Suprapubic skin (tissue), 4 donors: ENCODE data around the gene ALG6. TPM values are rescaled to one million over a fixed set of nuclear protein-coding genes. Genes with fewer than 3 reads are reported as not detected.

Experiments
- DNase-seq, 2 donors: peaks; one replicate each; pipeline ENCODE4 v3.0.0-alpha.2; 2019; ENCODE audit warnings: low spot score in 2 of 2
- H3K27ac ChIP-seq: fragments of 200-600 bp; sonication (generic); one replicate; pipeline ENCODE4 v1.5.1; 2019
- H3K27me3 ChIP-seq: fragments of 200-600 bp; sonication (generic); one replicate; pipeline ENCODE4 v1.5.1; 2019
- H3K36me3 ChIP-seq: fragments of 200-600 bp; sonication (generic); one replicate; pipeline ENCODE4 v1.5.1; 2019
- H3K4me1 ChIP-seq: fragments of 200-600 bp; sonication (generic); one replicate; pipeline ENCODE4 v1.5.1; 2019
- H3K4me3 ChIP-seq: fragments of 200-600 bp; sonication (generic); one replicate; pipeline ENCODE4 v1.5.1; 2019; ENCODE audit warnings: mild to moderate bottlenecking
- H3K9me3 ChIP-seq: fragments of 200-600 bp; sonication (generic); one replicate; pipeline ENCODE4 v1.5.1; 2019
- CTCF ChIP-seq, 2 donors: fragments of 200-600 bp in 1 of 2; fragments of 450-650 bp in 1 of 2; sonication (generic) in 1 of 2; IDR thresholded peaks; one replicate each; pipeline ENCODE4 v1.5.1; 2016 to 2019; ENCODE audit warnings: antibody characterized with exemption in 2 of 2, mild to moderate bottlenecking in 1 of 2, moderate library complexity in 1 of 2
- EP300 ChIP-seq: sonication (generic); formaldehyde crosslinking; IDR thresholded peaks from one replicate; pipeline ENCODE4 v1.6.1; 2017; ENCODE audit warnings: antibody characterized with exemption
- POLR2A ChIP-seq, 2 donors: fragments of 450-650 bp; IDR thresholded peaks; one replicate each; pipeline ENCODE4 v1.6.1; 2017; ENCODE audit warnings: antibody characterized with exemption in 2 of 2, mild to moderate bottlenecking in 2 of 2, moderate library complexity in 2 of 2
- POLR2AphosphoS5 ChIP-seq, 3 donors: sonication (generic); formaldehyde crosslinking; IDR thresholded peaks; one replicate each; pipeline ENCODE4 v1.6.1; 2017; ENCODE audit warnings: antibody characterized with exemption in 3 of 3
- WGBS: methylation state at CpG from one replicate; pipeline ENCODE4 v1.1.5; 2018; 5-methylcytosine and 5-hydroxymethylcytosine counted together
- total RNA-seq, 4 donors: library from RNA; depleted of rRNA; stranded (reverse); fragments of >200 nt; gene quantifications; one replicate each; pipeline ENCODE4 v1.1.0, GENCODE V29; 2016

ALG6 gene
- total RNA-seq, 4 donors from 2014 or later: 10.0 to 45.0 (median 17.6) TPM

- Histone ChIP-seq H3K4me3 (no peak overlapping the region), H3K27me3 (no peaks in the 10 kb centered on the region), H3K4me1 (no peaks in the 10 kb centered on the region), H3K27ac (no peak overlapping the region), H3K9me3 (no peaks in the 10 kb centered on the region), H3K36me3 (peaks cover 16% of the 10 kb centered on the region)
- WGBS: 58% methylated on average over 3 of the region's 3 CpGs
- no peak for DNase-seq
- TF ChIP-seq POLR2AphosphoS5 (IDR thresholded peaks at IDR 0.05): no peak
- TF ChIP-seq CTCF (IDR thresholded peaks at IDR 0.05): no peak
- no peak for TF ChIP-seq EP300
These were observed 36.0 kb downstream of the ALG6 start for GRCh38 chr1:63403386-63403785.

- Histone ChIP-seq H3K9me3 (no peaks in the 10 kb centered on the region), H3K27ac (peak overlapping the region; percentile 51), H3K36me3 (peaks cover 7% of the 10 kb centered on the region), H3K27me3 (no peaks in the 10 kb centered on the region), H3K4me3 (no peak overlapping the region), H3K4me1 (no peaks in the 10 kb centered on the region)
- DNase-seq: no peak
- no peak for TF ChIP-seq POLR2A (IDR thresholded peaks at IDR 0.05)
- TF ChIP-seq POLR2AphosphoS5 (IDR thresholded peaks at IDR 0.05): no peak
- no peak for TF ChIP-seq EP300
- TF ChIP-seq CTCF (IDR thresholded peaks at IDR 0.05): no peak
These were observed 37.6 kb downstream of the ALG6 start for GRCh38 chr1:63405021-63405420.

GRCh38 chr1:63405987-63406386 lies 38.6 kb downstream of the ALG6 start:
- no peak for DNase-seq
- Histone ChIP-seq H3K9me3 (no peaks in the 10 kb centered on the region), H3K27ac (no peak overlapping the region), H3K36me3 (peaks cover 7% of the 10 kb centered on the region), H3K4me3 (no peak overlapping the region), H3K4me1 (no peaks in the 10 kb centered on the region), H3K27me3 (no peaks in the 10 kb centered on the region)
- no peak for TF ChIP-seq CTCF (IDR thresholded peaks at IDR 0.05)
- no peak for TF ChIP-seq POLR2AphosphoS5 (IDR thresholded peaks at IDR 0.05)
- no peak for TF ChIP-seq EP300
- no peak for TF ChIP-seq POLR2A (IDR thresholded peaks at IDR 0.05)

GRCh38 chr1:63407002-63407401 lies 39.6 kb downstream of the ALG6 start:
- TF ChIP-seq EP300: no peak
- no peak for TF ChIP-seq POLR2A (IDR thresholded peaks at IDR 0.05)
- TF ChIP-seq POLR2AphosphoS5 (IDR thresholded peaks at IDR 0.05): no peak
- no peak for TF ChIP-seq CTCF (IDR thresholded peaks at IDR 0.05)
- Histone ChIP-seq H3K27me3 (no peaks in the 10 kb centered on the region), H3K4me3 (no peak overlapping the region), H3K9me3 (no peaks in the 10 kb centered on the region), H3K27ac (no peak overlapping the region), H3K4me1 (no peaks in the 10 kb centered on the region), H3K36me3 (peaks cover 7% of the 10 kb centered on the region)
- DNase-seq: no peak

GRCh38 chr1:63408331-63408730 lies 40.9 kb downstream of the ALG6 start:
- peaks cover 7% of the 10 kb centered on the region for H3K36me3 ChIP-seq
- no peaks in the 10 kb centered on the region for H3K27me3 ChIP-seq
- H3K27ac ChIP-seq: no peak overlapping the region
- no peaks in the 10 kb centered on the region for H3K4me1 ChIP-seq
- no peak for DNase-seq
- no peak overlapping the region for H3K4me3 ChIP-seq
- TF ChIP-seq POLR2AphosphoS5 (IDR thresholded peaks at IDR 0.05) (no peak), CTCF (IDR thresholded peaks at IDR 0.05) (no peak), EP300 (no peak), POLR2A (IDR thresholded peaks at IDR 0.05) (no peak)
- H3K9me3 ChIP-seq: no peaks in the 10 kb centered on the region
- 80% methylated on average over 4 of the region's 4 CpGs for WGBS
